ENCODE measurements around the gene CPA1. TPM values are rescaled to one million over a fixed set of nuclear protein-coding genes. Genes with fewer than 3 reads are reported as not detected.
A peak's percentile ranks its signal among the peaks of the same experiment; 100 is the strongest.

Gene CPA1
- total and polyA plus RNA-seq, 4 donors = 0.31 to 12.5 (median 0.73) TPM

DNA sequence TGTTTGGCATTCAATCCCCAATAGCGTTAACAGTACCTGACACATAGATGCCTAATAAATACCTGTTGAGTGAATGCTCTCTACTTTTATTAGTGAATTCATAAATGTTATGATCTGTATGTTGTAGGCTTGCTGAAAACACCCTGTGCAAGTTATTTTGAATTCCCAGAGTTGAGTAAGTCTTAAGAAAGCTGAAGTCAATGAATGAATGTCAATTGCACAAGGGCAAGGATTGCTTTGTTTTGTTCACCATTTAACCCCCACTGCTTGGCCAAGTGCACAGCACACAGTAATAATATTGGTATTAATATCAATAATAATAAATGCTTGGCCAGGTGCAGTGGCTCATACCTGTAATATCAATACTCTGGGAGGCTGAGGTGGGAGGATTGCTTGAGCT lies 10.2 kb downstream of the CPA1 start:
- 81 to 89% methylated on average over 1 of the region's 1 CpG for WGBS, 2 donors
- H3K27ac ChIP-seq (ENCODE audit: low read depth in 1 of 2, low read length in 1 of 2) = no peak overlapping the region

DNA sequence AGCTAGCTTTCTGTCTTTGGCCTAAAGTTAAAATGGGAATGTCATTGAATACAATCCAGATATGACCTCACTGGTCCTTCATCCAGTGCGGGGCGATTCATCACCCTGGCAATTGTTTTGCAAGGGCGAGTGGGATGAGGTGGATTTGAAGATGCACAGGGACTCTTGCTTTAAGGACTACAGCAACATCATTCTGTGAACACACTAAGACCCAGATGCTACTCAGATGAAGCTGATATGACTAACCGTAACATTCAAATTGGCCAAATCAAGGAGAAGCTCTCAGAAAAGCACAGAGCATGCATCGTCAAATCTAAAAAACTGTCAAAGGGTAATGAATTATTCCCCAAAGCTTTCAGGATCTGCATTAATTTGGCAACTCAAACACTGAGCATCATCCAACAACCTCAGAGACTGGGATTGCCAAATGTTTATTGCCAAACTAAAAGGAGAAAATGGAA lies 12.8 kb downstream of the CPA1 start:
- Histone ChIP-seq H3K27me3 (ENCODE audit: control insufficient read depth in 3 of 3, insufficient read depth in 3 of 3, low read length in 2 of 3) (no peaks in the 10 kb centered on the region), H3K9ac (ENCODE audit: insufficient read depth in 1 of 2, low read length in 2 of 2) (peak overlapping the region in 1 of 2 donors; percentile 76), H3K36me3 (ENCODE audit: control insufficient read depth in 4 of 4, insufficient read depth in 4 of 4, low read length in 4 of 4) (peaks cover 0 to 3% (median 1%) of the 10 kb centered on the region in 4 donors), H3K27ac (ENCODE audit: low read depth in 1 of 2, low read length in 1 of 2) (peak overlapping the region in 1 of 2 donors; percentile 11), H3K4me3 (no peak overlapping the region), H3K4me1 (ENCODE audit: control insufficient read depth in 5 of 5, insufficient read depth in 5 of 5, low read length in 5 of 5) (peaks cover 0 to 60% (median 23%) of the 10 kb centered on the region in 5 donors), H3K9me3 (ENCODE audit: control insufficient read depth in 4 of 4, insufficient read depth in 3 of 4, low read length in 3 of 4) (no peaks in the 10 kb centered on the region)
- TF ChIP-seq CTCF (IDR thresholded peaks at IDR 0.05; ENCODE audit: control extremely low read depth, extremely low read depth) = no peak
- ATAC-seq (ENCODE audit: insufficient read depth, low FRiP score) (peak; percentile 11), DNase-seq (peak in 2 of 3 donors; percentile 53 to 57)
- WGBS, 2 donors = 73 to 75% methylated on average over 5 of the region's 5 CpGs

More for the DNA sequence above, 10.2 kb downstream of the CPA1 start:
- no peak for ATAC-seq (ENCODE audit: insufficient read depth, low FRiP score)
- Histone ChIP-seq H3K36me3 (ENCODE audit: control insufficient read depth in 4 of 4, insufficient read depth in 4 of 4, low read length in 4 of 4) (no peaks in the 10 kb centered on the region), H3K4me1 (ENCODE audit: control insufficient read depth in 5 of 5, insufficient read depth in 5 of 5, low read length in 5 of 5) (peaks cover 0 to 33% (median 7%) of the 10 kb centered on the region in 5 donors), H3K4me3 (no peak overlapping the region), H3K9ac (ENCODE audit: insufficient read depth in 1 of 2, low read length in 2 of 2) (no peak overlapping the region), H3K9me3 (ENCODE audit: control insufficient read depth in 4 of 4, insufficient read depth in 3 of 4, low read length in 3 of 4) (peaks cover 0 to 2% (median 0%) of the 10 kb centered on the region in 4 donors), H3K27me3 (ENCODE audit: control insufficient read depth in 3 of 3, insufficient read depth in 3 of 3, low read length in 2 of 3) (no peaks in the 10 kb centered on the region)
- TF ChIP-seq CTCF (IDR thresholded peaks at IDR 0.05; ENCODE audit: control extremely low read depth, extremely low read depth) = no peak
- DNase-seq = no peak

- no peak for ATAC-seq (ENCODE audit: insufficient read depth, low FRiP score)
- 30 to 69% methylated on average over 10 of the region's 10 CpGs for WGBS, 2 donors
- no peaks in the 10 kb centered on the region for H3K9me3 ChIP-seq (ENCODE audit: control insufficient read depth in 4 of 4, insufficient read depth in 3 of 4, low read length in 3 of 4)
- H3K9ac ChIP-seq (ENCODE audit: insufficient read depth in 1 of 2, low read length in 2 of 2) = no peak overlapping the region
- no peak overlapping the region for H3K4me3 ChIP-seq
- H3K27me3 ChIP-seq (ENCODE audit: control insufficient read depth in 3 of 3, insufficient read depth in 3 of 3, low read length in 2 of 3) = no peaks in the 10 kb centered on the region
- no peak for DNase-seq
- peak overlapping the region in 1 of 2 donors; percentile 4 for H3K27ac ChIP-seq (ENCODE audit: low read depth in 1 of 2, low read length in 1 of 2)
- no peak for TF ChIP-seq CTCF (IDR thresholded peaks at IDR 0.05; ENCODE audit: control extremely low read depth, extremely low read depth)
- peaks cover 0 to 5% (median 2%) of the 10 kb centered on the region in 4 donors for H3K36me3 ChIP-seq (ENCODE audit: control insufficient read depth in 4 of 4, insufficient read depth in 4 of 4, low read length in 4 of 4)
- peaks cover 0 to 68% (median 29%) of the 10 kb centered on the region in 5 donors for H3K4me1 ChIP-seq (ENCODE audit: control insufficient read depth in 5 of 5, insufficient read depth in 5 of 5, low read length in 5 of 5)
These were observed 13.6 kb downstream of the CPA1 start for GRCh38 chr7:130393841-130394411.
